Panc1 (cell line): ENCODE results near the gene ALPL. TPM values are rescaled to one million over a fixed set of nuclear protein-coding genes. Genes with fewer than 3 reads are reported as not detected.
"Not testable (repeated sequence)": the region's sequence is repeated elsewhere in the genome, so short reads cannot be mapped to it uniquely, and the experiment has no call there.

ENCODE experiments used
- ATAC-seq: fragments of 200-7000 bp; cut with Tn5 transposase; 2 replicates; pipeline ENCODE4 v1.9.1; 2020; ENCODE audit warnings: mild to moderate bottlenecking, moderate library complexity
- Bru-seq: library from RNA; stranded (reverse); fragments of 400-500 nt; gene quantifications from one replicate; lab custom pipeline; 2021; lab: Mats Ljungman, UMichigan
- BruChase-seq, 2 experiments: library from RNA; stranded (reverse); fragments of 400-500 nt; gene quantifications; one replicate each; lab custom pipeline; 2021; lab: Mats Ljungman, UMichigan
- BruUV-seq: library from RNA; stranded (reverse); fragments of 400-500 nt; replicated peaks from 2 replicates; lab custom pipeline; 2021; lab: Mats Ljungman, UMichigan
- CTCF ChIA-PET: fragments of 300-600 bp; sonication (Branson Sonifier 250); formaldehyde crosslinking; loops from one replicate; lab custom pipeline; 2022; ENCODE audit warnings: antibody characterized with exemption; lab: Charles Lee
- POLR2A ChIA-PET: fragments of 300-600 bp; sonication (Branson Sonifier 250); formaldehyde crosslinking; loops from one replicate; lab custom pipeline; 2022; ENCODE audit warnings: antibody characterized with exemption; lab: Charles Lee
- DNase-seq: peaks from one replicate; pipeline ENCODE4 v3.0.0-alpha.2; 2010; ENCODE audit warnings: low read depth, low spot score
- H3K27ac ChIP-seq: 2 replicates; pipeline ENCODE4 v1.5.1; 2011; ENCODE audit warnings: mild to moderate bottlenecking, low read length, inconsistent platforms
- H3K27me3 ChIP-seq: fragments of 200-500 bp; sonication (Bioruptor generic); 2 replicates; pipeline ENCODE4 v1.6.0; 2014; ENCODE audit warnings: low read length, inconsistent platforms; ENCODE audit not compliant: control insufficient read depth, insufficient read depth
- H3K36me3 ChIP-seq: fragments of 200-500 bp; sonication (Bioruptor generic); 2 replicates; pipeline ENCODE4 v1.5.1; 2014; ENCODE audit warnings: inconsistent platforms, mild to moderate bottlenecking, low read length, moderate library complexity; ENCODE audit not compliant: control insufficient read depth, insufficient read depth
- H3K4me1 ChIP-seq: 2 replicates; pipeline ENCODE4 v1.5.1; 2011; ENCODE audit warnings: inconsistent platforms, mild to moderate bottlenecking, low read length, moderate library complexity; ENCODE audit not compliant: control insufficient read depth, insufficient read depth
- H3K4me3 ChIP-seq, 2 experiments: 2 replicates each; pipeline ENCODE4 v1.5.1; 2011 to 2012; ENCODE audit warnings: low read depth in 2 of 2, low read length in 2 of 2, mild to moderate bottlenecking in 2 of 2, inconsistent platforms in 1 of 2, moderate library complexity in 1 of 2
- H3K9me3 ChIP-seq: fragments of 200-500 bp; sonication (Bioruptor generic); 2 replicates; pipeline ENCODE4 v1.5.1; 2014; ENCODE audit warnings: low read depth, mild to moderate bottlenecking, inconsistent platforms, low read length, moderate library complexity; ENCODE audit not compliant: control insufficient read depth, insufficient read depth
- CTCF ChIP-seq: fragments of 450-650 bp; IDR thresholded peaks from 2 replicates; pipeline ENCODE4 v1.5.1; 2017; ENCODE audit warnings: mild to moderate bottlenecking
- POLR2AphosphoS5 ChIP-seq: IDR thresholded peaks from 2 replicates; pipeline ENCODE4 v1.6.1; 2012; ENCODE audit warnings: mild to moderate bottlenecking, low read depth, low read length, moderate library complexity
- SIN3A ChIP-seq: IDR thresholded peaks from 2 replicates; pipeline ENCODE4 v1.6.1; 2012; ENCODE audit warnings: low read depth, mild to moderate bottlenecking, low read length, moderate library complexity, borderline replicate concordance; ENCODE audit not compliant: insufficient read depth
- TCF7L2 ChIP-seq: IDR thresholded peaks from 2 replicates; pipeline ENCODE4 v1.6.1; 2011; ENCODE audit warnings: mild to moderate bottlenecking, low read depth, low read length, inconsistent platforms
- in situ Hi-C: cut with HindIII; loops from 2 replicates; pipeline ENCODE4 v1.10.0; 2016; ENCODE audit warnings: low sequenced_read_pairs, low pct_unique_long_range_greater_than_20kb
- intact Hi-C: fragments of 100-400 bp; cut with micrococcal nuclease; formaldehyde crosslinking; loops from one replicate; pipeline ENCODE4 v1.10.0; 2022; ENCODE audit not compliant: unreplicated experiment
- long read RNA-seq: library from polyadenylated mRNA; unstranded; transcript quantifications from one replicate; pipeline ENCODE4 v2.0.0, GENCODE V29; 2021; ENCODE audit not compliant: unreplicated experiment
- polyA plus RNA-seq: library from polyadenylated mRNA; unstranded; fragments of >200 nt; gene quantifications from one replicate; pipeline ENCODE4 v1.2.1, GENCODE V29; 2012; ENCODE audit warnings: missing spikeins; ENCODE audit not compliant: insufficient read length
- total RNA-seq: library from RNA; stranded (reverse); gene quantifications from one replicate; pipeline ENCODE4 v1.2.1, GENCODE V29; 2021; ENCODE audit not compliant: unreplicated experiment

Gene ALPL
- 0.82 TPM for total RNA-seq
- 0.21 TPM for polyA plus RNA-seq
- percentile 8 among the genes with signal in this experiment for Bru-seq, nascent RNA
- percentile 6 among the genes with signal in this experiment for BruChase-seq, experiment 1, labeled RNA remaining after a 2-hour chase
- percentile 3 among the genes with signal in this experiment for BruChase-seq, experiment 2, labeled RNA remaining after a 6-hour chase
- long read RNA-seq = 0 reads

GRCh38 chr1:21509351-21510112 lies at the start of gene ALPL:
ALPL (plus strand) TSS chr1:21509423; CDS start chr1:21554082, 44,659 bp downstream.
- Histone ChIP-seq H3K9me3 (no peaks in the 10 kb centered on the region), H3K36me3 (no peaks in the 10 kb centered on the region), H3K4me3 (peak within 1 kb of the TSS; percentile 6 to 42; a peak in 3 of 4 replicates), H3K27me3 (no peaks in the 10 kb centered on the region), H3K27ac (no peak within 1 kb of the TSS), H3K4me1 (peaks cover 3% of the 10 kb centered on the region; the same call in 1 of the 2 replicates)
- CTCF ChIA-PET = interaction anchor here (0.8 kb wide), 1 partner anchor 66 kb away, joined by 3 read pairs; no protein-coding TSS in a partner anchor
- in situ Hi-C loops = no loop called here
- no TSS peak for BruUV-seq
- DNase-seq = no peak
- POLR2A ChIA-PET = no interaction called here
- intact Hi-C loops = no loop called here
- peak; percentile 24; the same call in 1 of the 2 replicates for ATAC-seq
- TF ChIP-seq CTCF = peak; percentile 53
- TF ChIP-seq TCF7L2 = no peak
- no peak for TF ChIP-seq SIN3A
- no peak for TF ChIP-seq POLR2AphosphoS5

GRCh38 chr1:21465127-21465526 lies 44.1 kb upstream of the ALPL start:
- CTCF ChIA-PET = not testable (repeated sequence)

GRCh38 chr1:21467946-21468345 lies 41.3 kb upstream of the ALPL start:
- intact Hi-C loops, POLR2A ChIA-PET, ATAC-seq, H3K27me3 ChIP-seq, DNase-seq, H3K4me1 ChIP-seq, BruUV-seq, H3K9me3 ChIP-seq, H3K4me3 ChIP-seq, H3K27ac ChIP-seq, CTCF ChIA-PET, in situ Hi-C loops, H3K36me3 ChIP-seq: not testable (repeated sequence)

More at GRCh38 chr1:21465127-21465526, 44.1 kb upstream of the ALPL start:
- DNase-seq, POLR2A ChIA-PET, in situ Hi-C loops, H3K9me3 ChIP-seq, H3K36me3 ChIP-seq, BruUV-seq, intact Hi-C loops, H3K4me1 ChIP-seq, H3K27me3 ChIP-seq, H3K27ac ChIP-seq, ATAC-seq, H3K4me3 ChIP-seq: not testable (repeated sequence)
